HG02840 (cell line): ENCODE results near the gene CECR2.
"Not testable (repeated sequence)": the region's sequence is repeated elsewhere in the genome, so short reads cannot be mapped to it uniquely, and the experiment has no call there.

ENCODE experiments used
- ATAC-seq: cut with Tn5 transposase; IDR thresholded peaks from one replicate; pipeline ENCODE4 v1.9.1; 2021; ENCODE audit warnings: mild to moderate bottlenecking, moderate library complexity, moderate number of reproducible peaks; ENCODE audit not compliant: unreplicated experiment, low FRiP score

The CECR2 gene

DNA sequence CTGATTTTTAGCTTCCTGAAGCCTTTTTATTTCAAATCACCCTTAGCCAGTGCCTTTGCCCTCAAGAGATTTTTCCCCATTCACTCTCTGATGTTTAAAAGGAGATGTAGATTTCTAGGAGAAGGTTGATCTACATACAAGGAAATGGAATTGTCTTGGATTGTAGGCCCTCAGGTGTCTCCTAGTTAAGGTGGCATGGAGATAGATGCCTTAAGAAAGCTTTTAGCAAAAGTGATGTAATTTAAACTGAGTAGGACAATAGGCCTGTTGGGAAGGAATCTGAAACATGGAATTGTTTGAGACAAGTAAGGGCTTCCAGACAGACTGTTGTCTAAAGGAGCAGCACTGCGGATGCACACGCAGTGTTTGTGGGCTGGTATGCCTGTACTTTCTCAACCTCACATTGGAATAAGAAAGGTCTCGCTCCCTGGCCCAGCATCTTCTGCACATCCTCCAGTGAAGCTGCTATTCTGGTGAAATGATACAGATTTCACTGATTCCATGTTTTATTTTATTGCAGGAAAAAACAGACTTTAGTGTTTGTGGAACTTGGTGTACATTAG lies 124.2 kb downstream of the CECR2 start:
- ATAC-seq: no peak

- no peak for ATAC-seq
Observed at GRCh38 chr22:17496841-17497240, 127.6 kb downstream of the CECR2 start.

DNA sequence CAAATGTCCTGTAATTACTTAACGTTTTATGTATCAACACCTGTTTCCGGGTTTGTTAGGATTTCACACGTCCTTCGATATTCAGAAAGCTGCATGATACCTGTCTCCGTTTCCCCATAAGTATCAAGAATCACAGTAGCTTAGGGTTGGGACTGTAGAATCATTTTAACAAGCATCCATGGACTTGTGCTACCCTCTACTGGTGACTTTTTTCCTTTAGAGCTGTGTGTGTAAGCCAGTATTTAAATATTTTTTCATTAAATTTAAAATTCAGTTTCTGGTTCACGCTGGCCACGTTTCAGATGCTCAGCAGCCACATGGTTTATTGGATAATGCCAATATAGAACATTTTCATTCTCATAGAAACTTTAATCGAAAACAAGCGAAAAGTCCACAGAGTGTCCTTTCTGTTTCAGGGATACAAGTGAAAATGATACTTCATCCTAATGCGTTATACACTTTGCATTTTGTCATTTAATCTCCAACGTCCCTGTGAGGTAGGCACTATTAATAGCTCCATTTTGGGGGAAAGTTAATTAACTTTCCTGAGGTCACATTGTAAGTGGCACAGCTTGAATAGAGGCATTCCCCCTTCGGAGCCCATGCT lies 132.5 kb downstream of the CECR2 start:
- ATAC-seq: no peak

GRCh38 chr22:17508110-17508509 lies 138.8 kb downstream of the CECR2 start:
- ATAC-seq: no peak

GRCh38 chr22:17512960-17513359 lies 143.7 kb downstream of the CECR2 start:
- ATAC-seq: no peak

DNA sequence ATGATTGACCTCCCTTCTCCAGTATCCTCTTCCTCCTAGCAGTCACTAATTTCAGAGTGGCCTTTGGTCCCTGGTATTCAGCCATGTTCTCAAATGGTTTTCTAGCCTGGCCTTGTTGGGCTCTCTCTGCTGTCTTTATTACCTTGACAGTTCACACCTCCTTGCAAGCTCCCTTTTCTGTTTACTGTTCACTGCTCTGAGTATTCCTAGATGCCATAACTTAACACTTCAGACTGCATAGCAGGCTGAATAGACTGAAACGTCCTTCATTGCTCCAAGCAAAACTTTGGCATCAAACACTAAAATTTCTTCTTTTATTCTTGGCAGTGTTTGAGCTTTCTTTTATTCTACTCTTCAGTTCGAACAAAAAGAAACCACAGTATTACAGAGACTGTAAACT lies 144.4 kb downstream of the CECR2 start:
- ATAC-seq: no peak

- no peak for ATAC-seq
Observed at GRCh38 chr22:17514084-17514483, 144.8 kb downstream of the CECR2 start.

DNA sequence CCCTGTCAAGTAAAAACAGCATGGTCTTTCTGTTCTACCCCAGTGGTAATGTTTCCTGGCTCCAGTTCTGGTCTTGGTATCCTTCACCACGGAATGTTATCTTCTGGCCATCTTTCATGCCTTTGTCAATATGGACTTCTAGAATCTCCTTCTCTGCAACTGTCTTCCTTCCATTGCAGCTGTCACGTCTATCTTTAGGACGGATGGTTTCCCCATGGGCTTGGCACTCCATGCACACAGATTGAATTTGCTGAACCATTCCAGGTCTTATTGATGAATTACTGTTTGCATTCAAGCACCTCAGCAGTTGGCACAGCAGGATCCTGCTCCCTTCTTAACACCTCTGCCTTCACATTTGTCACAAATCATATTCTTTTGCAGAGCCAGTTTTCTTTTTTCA lies 149.1 kb downstream of the CECR2 start:
- ATAC-seq: no peak

GRCh38 chr22:17521971-17522370 lies 152.7 kb downstream of the CECR2 start:
- ATAC-seq: not testable (repeated sequence)

DNA sequence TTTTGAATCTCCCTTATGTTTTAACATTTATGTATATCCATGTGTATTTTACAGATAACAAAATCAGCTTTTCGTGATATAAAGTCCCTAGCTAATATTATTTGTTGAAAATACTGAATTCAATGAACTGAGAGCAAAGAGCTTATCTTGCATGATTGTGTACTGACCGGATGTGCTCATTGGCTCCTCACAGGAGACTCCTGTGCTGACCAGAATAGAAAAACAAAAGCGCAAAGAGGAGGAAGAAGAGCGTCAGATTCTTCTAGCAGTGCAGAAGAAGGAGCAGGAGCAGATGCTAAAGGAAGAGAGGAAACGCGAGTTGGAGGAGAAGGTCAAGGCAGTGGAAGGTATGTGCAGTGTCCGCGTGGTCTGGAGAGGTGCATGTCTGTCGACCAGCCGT lies 154.7 kb downstream of the CECR2 start:
- no peak for ATAC-seq

DNA sequence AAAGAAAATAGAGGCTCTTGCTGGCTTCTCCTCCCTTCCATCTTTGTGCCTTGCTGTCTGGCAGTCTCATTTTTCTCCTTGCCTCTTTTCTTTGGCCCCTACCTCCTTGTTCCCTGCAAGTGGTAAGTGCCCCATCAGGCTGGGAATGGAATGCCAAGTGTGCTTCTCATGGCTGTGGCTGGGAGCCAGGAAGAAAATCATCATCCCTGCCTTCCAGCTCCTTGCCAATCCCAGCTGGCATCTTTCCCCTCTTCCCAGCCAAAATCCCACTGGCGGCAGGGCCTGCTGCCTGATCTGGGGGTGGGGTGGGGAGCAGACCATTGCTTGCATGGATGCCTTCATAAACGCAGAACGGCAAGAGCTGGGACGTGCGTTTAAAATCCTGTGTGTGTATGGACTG lies 167.0 kb downstream of the CECR2 start:
- no peak for ATAC-seq

DNA sequence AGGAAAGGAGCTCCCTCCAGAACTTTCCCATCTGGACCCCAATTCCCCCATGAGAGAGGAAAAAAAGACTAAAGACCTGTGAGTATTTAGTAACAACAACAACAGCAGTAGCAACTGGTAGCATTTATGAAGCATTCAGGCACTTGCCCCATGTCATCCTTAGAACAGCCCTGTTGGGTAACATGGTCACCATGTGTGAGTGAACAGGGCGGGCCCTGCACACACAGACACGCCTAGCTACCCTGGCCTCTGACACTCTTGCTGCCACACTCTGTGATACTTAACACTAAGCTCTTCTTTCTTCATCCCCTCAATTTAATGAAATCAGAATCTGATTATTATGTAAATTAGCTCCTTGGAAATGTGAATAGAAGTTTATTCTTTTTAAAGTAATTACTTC lies 167.9 kb downstream of the CECR2 start:
- no peak for ATAC-seq

- ATAC-seq: no peak
Observed at GRCh38 chr22:17540481-17540880, 171.2 kb downstream of the CECR2 start.

DNA sequence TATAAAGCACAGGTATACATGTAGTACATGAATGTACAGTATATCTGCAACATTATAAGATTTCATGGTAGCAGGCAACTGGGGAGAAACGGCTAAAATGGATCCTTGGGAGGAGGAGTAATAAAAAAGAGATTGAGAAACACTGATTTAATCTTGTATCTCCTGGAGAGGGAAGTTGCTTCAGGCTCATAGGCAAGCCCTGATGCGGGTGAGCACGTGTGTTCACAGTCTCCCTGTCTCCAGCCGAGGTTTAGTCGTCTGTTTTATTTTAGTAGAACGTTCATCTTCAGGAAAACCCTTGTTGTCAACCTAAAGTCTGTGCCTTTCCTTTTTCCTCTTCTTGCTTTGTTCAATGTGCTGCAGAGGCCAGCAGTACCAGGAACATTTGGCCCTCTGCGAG lies 172.2 kb downstream of the CECR2 start:
- ATAC-seq: no peak

- no peak for ATAC-seq
Observed at GRCh38 chr22:17542452-17542851, 173.2 kb downstream of the CECR2 start.

DNA sequence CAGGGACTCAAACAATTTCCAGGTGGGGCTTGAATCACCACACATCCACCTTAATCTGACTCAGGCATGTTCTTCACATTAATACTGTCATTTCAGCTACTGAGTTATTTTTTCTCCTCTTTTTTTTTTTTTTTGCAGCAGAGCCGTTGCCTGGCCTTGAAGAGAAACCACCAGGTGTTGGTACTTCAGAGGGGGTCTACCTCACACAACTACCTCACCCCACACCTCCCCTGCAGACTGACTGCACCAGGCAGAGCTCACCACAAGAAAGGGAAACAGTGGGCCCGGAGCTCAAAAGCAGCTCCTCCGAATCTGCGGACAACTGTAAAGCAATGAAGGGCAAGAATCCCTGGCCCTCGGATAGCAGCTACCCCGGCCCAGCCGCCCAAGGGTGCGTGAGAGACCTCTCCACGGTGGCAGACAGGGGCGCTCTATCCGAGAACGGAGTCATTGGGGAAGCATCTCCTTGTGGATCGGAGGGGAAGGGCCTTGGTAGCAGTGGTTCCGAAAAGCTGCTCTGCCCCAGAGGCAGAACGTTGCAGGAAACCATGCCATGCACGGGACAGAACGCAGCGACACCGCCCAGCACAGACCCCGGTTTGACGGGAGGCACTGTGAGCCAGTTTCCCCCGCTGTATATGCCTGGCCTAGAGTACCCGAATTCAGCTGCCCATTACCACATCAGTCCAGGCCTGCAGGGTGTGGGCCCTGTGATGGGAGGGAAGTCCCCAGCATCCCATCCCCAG lies 178.9 kb downstream of the CECR2 start:
- ATAC-seq: no peak

- no peak for ATAC-seq
Observed at GRCh38 chr22:17548756-17549035, 179.4 kb downstream of the CECR2 start.

- no peak for ATAC-seq
Observed at GRCh38 chr22:17549183-17549582, 179.9 kb downstream of the CECR2 start.

GRCh38 chr22:17549655-17550054 lies 180.4 kb downstream of the CECR2 start:
- no peak for ATAC-seq

GRCh38 chr22:17552737-17553136 lies 183.5 kb downstream of the CECR2 start:
- no peak for ATAC-seq

DNA sequence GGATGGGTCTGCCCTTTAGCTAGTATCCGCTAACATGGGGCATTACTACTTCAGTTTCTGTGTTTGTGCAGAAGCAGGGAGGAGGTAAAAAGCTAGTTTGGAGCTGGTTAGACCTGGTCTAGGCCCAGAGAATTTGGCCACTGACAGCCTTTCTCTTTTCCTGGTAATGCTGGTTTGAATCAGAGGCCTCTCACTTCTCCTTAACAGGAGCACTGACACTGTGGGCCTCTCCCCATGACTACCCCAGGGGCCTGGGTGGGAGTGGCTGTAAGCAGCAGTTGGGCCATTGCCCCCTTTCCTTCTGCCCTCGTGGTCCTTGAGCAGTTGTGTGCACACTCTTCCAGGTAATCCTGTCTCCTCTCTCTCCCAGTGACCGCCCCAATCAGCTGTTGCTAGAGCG lies 185.6 kb downstream of the CECR2 start:
- ATAC-seq: no peak

GRCh38 chr22:17559188-17559587 lies 189.9 kb downstream of the CECR2 start:
- ATAC-seq: no peak
